DMS53 (cell line): Measurements from ENCODE around the gene GORASP1.
A peak's percentile ranks its signal among the peaks of the same experiment; 100 is the strongest.

Experiments used
- DNase-seq: peaks from one replicate; lab custom pipeline; 2025; lab: John Stamatoyannopoulos, UW

Gene GORASP1

DNA sequence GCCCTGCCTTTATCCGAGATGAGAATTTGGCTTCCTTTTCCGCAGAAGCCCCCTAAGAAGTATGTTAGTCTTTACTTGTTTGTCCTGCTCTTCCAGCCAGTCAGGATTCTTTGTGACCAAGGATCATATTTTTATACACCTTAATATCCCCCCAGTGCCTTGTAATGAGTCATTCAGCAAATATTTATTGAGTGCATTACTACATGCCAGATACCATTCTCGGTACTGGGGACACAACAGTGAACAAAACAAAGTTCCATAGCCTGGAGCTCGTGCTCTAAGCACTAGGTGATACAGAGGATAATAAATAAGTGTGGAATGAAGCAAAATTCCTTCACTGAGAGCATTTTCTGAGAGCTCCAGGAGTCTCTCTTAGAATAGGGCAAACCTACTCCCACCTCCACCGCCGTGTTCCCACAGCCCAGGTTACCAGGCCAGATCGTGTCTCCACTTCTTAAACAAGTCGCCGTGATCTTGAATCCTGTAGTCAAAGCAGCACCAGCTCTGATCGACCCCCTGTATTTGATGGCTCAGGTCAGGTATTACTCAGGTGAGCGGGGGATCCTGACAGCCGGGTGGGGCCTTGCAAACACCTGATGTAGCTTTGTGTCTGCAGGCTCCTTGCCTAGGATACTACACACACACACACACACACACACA lies 18.5 kb upstream of the GORASP1 start:
- DNase-seq: peak; percentile 38

DNA sequence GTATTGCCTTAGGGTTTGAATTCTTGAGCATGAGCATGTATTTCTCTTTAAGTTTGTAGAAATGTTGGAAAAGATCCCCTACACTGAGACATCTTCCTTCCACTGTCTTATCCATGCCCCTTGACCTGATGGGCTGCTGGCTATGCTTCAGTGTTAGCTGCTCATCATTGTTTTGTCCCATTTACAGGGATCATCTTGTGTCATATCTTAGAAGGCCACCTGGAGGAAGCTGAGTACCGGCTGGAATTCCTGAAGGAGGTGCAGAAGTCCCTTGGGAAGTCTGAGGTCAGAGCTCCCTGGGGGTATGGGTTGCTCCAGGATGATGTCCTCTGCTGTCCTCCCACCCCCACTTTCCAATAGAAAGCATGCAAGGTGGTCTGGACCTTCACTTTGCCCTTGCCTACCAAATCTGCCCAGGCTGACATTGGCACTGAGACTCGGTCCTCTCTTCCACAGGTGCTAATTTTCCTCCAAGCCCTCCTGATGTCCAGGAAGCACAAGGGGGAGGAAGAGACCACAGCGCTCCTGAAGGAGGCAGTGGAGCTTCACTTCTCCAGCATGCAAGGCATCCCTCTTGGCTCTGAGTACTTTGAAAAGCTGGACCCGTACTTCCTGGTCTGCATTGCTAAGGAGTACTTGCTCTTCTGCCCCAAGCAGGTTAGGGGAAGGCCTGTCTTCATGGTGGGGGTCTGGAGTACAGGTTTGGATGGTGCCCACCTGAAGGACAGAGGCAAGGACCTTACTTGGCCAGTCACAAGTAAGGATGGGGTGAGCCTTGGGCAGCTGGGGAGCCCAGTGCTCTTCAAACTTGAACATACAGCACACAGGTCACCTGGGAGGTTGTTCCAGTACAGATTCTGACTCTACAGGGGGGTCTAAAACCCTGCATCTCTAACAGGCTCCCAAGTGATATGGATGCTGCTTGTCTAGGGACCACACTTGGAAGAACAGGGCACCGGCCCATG lies 17.7 kb upstream of the GORASP1 start:
- peak; percentile 39 for DNase-seq

DNA sequence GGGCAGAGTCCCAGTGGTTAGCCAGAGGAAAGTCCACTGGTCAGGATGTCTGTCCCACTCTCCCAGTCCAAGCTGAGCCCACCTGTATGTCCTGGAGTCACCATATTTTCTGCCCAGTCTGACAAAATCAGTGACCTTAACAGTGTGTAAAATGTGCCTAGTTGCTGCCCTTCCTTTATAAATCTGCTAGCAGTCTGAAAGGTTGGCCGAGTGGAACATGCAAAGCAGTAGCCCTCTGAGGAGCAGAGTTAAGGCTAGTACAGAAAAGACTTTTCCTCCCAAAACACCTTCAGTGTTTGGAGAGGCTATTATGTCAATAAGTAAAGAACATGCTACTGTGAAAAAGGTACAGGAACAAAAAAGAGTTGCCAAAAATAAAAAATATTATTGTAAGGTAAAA lies 15.4 kb upstream of the GORASP1 start:
- no peak for DNase-seq

DNA sequence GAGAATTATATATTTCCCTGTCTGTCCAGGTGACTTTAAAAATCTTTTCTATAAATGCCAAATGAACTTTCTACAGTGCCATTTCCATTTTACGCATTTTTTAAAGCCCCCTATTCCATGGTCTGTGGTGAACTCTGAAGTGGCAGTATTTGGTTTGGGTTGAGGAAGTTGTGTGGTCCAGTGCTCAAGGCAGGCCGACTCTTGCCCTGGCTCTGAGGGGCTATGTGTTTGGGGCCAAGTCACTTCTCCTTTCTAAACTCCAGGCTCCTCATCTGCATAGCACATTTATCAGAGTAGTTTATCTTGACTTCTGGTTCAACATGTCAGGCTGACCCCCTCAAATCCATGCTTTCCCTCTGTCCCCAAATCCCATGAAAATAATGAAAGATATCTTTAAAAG lies 14.2 kb upstream of the GORASP1 start:
- DNase-seq: no peak

DNA sequence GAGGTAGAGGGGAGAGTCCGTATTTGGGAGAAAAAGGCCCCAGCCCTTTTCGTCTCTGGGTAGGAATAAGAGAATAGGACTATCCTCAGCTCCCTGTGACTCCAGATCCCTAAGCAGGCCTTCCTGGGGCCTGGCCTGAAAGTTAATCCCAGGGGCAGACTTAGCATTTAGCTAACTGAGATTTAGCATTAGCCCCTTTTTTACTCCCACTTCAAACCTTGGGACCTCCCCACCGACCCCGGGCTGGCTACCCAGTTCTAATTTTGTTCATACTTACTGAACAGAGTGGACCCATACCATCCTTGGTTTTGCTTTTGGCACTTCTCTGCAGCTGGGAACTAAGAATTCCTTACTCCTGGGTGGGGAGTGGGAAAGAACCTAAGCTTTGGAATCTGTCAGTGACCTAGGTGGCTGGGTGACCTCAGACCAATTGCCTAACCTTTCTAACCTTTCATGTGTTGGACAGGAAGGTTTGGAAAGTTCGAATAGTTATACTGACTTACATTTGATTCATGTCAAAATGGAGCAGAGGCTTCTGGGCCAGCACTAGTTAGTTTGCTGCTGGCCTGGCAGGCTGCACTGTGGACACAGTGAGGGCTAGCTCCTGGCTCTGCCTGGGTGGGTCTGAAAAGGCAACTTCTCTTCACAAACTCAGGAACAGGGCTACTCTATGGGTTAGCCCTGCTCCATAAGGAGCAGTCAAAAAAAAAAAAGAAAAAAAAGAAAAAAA lies 11.7 kb upstream of the GORASP1 start:
- no peak for DNase-seq

DNA sequence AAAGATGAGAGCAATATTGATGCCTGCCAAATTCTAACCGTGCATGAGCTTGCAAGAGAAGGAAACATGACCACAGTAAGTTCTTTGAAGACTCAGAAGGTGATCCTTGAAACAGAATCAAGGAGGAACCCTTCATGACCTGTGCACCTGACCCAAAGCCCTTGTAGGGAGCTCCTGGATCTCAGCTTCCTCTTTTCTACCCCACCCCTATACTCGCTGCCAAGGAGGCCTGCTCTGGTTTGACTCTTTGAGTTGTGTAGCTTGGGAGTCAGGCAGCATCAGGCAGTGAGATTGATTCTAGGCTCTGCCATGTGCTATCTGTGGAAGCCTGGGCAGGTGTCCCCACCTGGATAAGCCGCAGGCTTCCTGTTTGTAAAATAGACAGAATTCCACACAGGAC lies 10.7 kb upstream of the GORASP1 start:
- no peak for DNase-seq

DNA sequence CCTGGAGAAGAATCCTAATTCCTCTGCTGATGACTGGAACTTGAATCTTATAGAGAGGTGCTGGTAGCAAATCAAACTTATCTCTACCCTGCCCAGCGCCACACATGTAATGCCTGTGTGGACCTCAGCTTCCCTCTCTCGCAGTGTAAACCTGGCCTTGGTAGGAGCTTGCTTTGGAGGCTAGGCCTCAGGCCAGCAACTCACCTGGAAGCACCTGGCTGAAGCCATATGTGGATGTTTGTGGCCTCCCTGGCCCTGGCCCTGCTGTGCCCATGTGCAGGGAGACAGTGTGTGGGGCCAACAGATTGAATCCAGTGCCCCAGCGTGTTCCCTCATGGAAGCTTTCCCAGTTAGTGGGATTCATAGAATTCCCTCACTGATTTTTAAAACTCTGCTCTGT lies 8.4 kb upstream of the GORASP1 start:
- no peak for DNase-seq

DNA sequence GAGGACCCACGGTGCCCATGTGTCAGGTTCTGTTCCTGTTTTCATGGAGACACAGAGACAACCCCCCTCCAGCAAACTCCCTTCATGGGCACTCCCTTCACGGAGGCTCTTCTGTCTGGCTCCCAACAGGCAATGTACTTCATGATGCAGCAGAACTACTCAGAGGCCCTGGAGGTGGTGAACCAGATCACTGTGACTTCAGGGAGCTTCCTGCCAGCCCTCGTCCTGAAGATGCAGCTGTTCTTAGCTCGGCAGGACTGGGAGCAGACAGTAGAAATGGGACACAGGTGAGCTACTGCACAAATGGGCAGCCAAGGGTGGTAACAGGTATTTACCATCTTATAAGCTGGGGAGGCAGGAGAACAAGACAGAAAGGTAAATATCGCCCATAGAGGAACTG lies 7.0 kb upstream of the GORASP1 start:
- DNase-seq: no peak

DNA sequence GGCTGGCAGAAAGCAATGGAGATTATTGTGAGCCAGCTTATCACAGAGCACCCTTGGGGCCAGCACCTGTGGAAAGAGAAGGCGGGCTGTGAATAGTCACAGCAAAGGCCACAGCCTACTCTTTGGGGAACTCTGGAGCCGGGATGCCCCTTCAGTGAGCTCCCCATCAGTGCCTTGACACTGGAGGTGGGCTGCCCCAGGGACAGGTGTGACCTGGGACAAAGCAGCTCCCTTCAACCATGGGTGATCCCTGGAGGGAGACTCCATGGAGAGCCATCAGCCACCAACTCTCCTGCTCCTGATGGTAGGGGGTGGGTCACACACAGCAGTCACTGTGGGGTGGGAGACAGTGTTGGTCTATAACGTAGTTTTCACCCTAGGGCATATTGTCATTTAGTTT lies 5.9 kb upstream of the GORASP1 start:
- DNase-seq: no peak

DNA sequence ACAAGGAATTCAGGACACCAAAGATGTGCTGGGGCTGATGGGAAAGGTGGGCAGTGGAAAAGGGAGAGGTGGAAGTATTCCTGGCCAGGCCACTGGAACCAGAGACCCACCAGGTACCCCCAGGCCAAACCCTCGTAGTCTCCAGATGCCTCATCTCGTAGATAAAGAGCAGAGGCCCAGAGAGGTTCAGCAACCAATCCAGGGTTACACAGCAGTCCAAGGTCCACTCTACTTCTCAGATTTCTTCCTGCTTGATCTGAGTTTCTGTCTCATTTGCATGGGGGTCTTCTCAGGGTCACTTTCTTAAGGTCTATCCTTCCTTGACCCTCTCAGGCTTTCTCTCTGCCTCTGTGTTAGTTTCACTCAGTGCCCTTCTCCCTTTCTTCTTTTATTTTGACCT lies 5.1 kb upstream of the GORASP1 start:
- DNase-seq: no peak

DNA sequence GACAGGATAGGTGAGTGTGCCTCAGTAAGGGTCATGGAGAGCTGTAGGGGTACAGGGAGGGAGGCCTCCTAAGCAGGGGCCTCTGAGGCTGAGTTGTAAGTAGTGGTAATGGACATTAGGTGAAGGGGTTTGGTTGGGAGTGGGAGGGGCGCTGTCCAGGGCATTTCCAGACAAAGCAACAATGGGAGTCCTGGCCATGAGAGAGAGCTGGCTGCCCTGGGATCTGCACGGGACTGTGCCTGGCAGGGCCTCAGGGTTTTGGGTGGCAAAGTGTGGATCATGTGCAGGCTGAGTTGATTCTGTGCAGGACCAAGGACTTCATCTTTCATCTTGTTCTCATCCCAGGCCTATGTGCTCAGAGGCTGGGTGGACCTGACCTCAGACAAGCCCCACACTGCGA lies 4.7 kb upstream of the GORASP1 start:
- no peak for DNase-seq

DNA sequence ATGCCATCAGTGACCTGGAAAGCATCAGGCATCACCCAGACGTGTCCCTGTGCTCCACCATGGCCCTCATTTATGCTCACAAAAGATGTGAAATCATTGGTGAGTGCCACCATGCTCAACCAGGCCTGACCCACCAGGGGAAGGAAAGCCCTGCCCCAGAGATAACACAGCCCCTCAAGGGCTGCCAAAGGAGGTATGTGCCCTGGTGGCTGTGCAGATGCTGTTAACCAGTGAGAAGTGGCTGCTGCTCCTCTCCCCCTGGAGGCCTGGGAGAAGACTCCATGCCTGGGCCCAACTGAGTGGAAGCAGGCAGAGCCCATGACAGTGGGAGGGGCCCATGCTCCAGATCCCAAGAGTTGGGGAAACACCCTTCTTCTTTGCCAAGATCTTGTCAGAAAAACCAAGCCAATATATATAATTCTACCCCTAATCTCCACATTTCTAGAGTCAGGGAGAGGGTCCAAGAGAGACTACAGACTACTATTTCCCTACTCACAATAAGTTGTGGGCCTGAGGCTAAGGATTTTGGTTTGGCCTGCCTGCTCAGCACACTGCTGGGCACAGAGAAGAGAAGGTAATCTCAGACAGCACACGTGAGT lies 2.7 kb upstream of the GORASP1 start:
- no peak for DNase-seq

DNA sequence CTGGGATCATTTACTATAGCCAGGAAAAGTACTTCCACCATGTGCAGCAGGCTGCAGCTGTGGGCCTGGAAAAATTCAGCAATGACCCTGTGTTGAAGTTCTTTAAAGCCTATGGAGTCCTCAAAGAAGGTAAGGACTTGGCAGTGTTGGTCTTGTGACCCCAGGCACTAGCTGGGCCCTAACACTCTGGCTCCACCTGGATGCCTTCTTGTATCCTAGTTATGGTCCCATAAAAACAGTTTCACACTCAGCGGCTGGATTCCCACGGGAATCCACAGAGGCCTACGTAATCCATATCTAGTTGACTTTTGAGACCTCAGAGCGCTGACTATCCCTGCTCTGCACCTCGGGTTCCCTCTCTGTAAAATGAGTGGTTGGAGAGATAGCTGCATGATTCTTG lies 1.7 kb upstream of the GORASP1 start:
- DNase-seq: no peak

DNA sequence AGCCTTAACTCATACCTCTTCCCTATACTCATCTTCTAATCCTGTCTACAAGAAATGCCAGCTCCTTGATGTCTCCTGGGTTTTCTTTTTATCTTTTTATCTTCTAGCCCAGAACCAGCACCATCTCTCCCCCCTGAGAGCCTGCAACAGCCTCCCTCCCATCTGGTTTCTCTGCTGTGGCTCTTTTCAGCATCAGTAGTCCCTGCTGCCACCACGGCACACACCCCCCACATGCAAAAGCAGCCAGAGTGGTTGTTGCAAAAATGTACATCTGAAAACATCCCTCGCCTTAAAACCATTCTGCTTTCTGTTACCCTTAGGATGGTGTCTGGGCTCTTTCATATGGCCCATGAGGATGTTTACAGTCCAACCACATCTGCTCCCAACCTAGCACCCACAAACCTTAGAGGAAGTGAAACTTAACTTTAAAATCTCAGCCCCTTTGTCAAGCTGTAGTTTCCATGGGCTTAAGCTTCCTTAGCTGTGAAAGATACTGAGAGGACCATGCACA lies 828 bp upstream of the GORASP1 start:
- no peak for DNase-seq

DNA sequence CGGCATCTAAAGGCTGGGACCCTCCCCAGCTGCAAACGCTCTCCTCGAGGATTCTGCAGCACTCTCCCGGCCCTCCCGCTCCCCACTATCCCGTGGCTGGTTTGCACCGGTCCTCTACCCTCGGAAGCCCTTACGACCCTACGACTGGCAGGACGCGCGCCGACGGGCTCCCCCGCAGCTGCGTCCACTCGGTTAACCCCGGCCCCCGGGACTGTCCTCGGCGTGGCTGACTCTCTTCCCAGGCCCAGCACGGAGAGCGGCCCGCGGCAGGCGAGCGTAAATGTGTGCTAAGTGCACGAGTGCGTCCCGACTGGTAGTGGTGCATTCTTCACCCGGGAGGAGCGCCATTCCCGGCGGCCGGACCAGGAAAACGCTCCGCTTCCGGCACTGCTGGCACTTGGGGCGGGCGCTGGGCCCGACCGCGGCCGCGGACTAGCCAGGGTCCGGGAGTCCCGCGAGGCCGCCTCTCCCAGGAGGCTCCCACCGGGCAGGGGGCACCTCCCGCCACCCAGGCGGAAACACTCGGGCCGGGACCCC lies 508 bp downstream of the GORASP1 start:
- DNase-seq: peak; percentile 49

DNA sequence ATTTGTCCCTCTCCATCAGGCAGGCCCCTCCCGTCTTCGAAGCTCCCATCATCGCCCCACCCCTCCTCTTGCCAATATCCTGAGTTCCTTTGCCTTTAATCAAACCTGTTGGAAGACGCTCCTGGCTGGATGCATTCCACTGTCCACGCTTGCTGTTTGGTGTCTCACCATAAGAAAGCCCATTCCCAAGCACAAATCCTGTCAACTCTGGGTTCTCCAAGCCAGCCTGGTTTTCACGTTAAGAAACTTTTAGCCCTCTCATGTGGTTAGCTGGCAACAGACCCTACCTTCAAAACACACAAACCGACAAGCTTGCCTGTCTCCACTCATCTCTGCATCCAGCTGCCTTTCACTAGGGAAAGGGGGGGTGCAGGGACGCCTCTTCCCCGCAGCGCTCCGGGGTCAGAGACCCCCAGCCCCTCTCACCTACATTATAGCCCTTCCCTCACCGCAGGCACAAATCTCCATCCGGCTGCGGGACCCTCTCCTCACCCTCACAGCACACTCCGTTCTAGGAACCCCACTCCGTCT lies 1.1 kb downstream of the GORASP1 start:
- DNase-seq: peak; percentile 18

DNA sequence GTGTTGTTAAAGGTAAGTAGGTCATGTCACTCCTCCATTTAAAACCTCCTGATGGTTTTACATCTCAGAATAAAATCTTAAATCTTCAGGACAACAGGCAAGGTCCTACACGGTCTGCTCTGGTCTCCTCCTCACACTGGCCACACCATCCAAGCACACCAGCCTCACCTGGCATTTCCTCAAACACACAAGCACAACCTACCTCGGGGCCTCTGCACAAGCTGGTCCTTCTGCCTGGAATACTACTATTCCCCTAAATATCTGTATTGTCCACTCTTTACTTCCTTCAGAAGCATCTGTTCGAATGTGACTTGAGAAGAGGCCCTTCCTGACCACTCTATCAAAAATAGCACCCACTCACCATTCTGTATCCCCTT lies 1.8 kb downstream of the GORASP1 start:
- DNase-seq: no peak

DNA sequence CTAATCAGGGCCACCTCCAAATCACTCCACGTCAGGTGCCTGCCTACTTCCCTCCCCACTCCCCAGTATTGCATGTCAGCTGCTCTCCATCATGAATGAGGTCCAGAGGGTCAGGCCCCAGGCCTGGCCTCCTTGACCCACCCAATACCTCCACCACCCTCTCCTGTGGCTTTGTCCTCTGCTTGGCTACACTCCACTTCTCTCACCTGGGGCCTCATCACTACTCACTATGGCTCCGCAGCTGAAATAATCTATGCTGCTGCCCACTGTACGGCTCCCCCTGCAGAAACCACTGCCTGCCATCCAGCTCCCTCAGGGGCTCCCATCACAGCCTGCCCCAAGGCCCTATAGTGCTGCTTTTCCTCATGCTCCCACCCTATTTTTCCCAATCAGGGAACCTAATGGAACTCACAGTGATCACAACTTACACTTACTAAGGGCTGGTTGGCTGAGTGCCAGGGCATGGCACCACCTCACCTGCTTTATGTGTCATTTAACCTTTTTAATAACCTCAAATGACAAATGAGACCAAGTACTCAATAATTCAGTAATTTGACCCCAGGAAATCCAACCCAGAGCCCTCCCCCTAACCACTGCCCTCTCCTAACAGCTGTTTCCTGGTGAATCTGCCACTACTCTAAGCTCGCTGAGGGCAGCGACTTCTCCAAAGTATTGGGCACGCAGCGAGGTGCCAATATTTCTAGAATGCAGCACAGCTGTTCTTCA lies 2.3 kb downstream of the GORASP1 start:
- DNase-seq: peak; percentile 8

DNA sequence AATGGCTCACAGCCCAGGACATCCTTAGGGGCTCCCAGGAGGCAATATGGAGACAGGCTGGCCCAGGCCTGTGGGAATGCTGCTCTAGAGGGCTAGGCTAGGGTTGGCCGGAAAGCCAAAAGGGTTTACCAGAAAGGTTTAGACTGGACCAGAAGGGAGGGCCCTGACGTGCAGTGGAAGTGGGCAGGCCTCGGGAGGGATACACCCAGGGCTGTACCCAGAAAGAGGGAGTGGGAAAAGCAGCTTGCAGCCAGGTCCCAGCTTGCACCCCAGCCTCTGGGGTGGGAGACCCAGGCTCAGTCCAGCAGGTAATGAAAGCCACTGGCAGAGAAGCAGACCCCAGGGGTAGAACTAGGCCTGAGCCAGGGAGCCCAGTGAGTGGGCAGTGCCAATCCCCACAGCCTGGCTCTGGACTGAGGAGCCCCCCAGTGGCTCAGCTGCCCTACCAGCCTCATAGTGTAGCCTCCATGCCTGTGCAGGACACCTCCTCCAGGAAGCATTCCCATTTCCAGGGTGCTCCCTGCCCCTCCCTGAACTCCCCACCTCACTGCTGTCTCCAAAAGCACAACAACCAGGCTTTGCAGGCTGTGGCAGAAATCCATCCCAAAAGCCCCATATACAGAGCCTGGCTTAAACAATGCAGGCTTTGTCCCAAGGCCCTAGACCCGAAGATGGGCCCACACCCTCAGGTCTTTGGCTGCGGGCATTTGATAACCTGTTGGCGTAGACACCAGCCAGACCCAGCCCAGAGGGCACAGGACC lies 3.5 kb downstream of the GORASP1 start:
- DNase-seq: no peak

DNA sequence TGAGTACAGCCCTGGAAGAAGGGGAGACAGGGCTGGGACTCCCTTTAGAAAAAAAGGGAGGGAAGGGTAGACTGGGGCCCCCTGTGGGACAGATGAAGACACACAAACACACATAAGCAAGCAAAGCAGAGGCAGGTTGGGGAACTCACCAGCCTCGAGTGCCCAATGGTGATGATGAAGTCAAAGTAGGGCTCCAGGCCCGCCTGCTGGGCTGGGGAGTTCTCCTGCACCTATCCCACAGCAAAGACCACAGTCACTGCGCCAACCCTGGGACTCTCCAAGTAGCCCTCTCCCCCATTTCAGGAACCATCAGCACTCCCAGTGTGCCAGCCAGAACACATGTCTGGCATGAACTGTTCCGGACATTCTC lies 4.1 kb downstream of the GORASP1 start:
- DNase-seq: no peak
